Fibroblast of pulmonary artery (primary cell): Measurements from ENCODE around the gene COMT.

Experiments used
- DNase-seq: peaks from one replicate; pipeline ENCODE4 v3.0.0-alpha.2; 2010; ENCODE audit warnings: low read depth
- H3K4me3 ChIP-seq: replicated peaks from 2 replicates; pipeline ENCODE4 v1.5.1; 2011; ENCODE audit warnings: low read depth, mild to moderate bottlenecking, control low read depth, low read length, moderate library complexity
- TF ChIP-seq, protein P1 (sequence below): IDR thresholded peaks from 2 replicates; pipeline ENCODE4 v1.5.1; 2011; ENCODE audit warnings: mild to moderate bottlenecking, control low read depth, low read length, inconsistent platforms; ENCODE audit errors: missing control alignments

Gene COMT

DNA sequence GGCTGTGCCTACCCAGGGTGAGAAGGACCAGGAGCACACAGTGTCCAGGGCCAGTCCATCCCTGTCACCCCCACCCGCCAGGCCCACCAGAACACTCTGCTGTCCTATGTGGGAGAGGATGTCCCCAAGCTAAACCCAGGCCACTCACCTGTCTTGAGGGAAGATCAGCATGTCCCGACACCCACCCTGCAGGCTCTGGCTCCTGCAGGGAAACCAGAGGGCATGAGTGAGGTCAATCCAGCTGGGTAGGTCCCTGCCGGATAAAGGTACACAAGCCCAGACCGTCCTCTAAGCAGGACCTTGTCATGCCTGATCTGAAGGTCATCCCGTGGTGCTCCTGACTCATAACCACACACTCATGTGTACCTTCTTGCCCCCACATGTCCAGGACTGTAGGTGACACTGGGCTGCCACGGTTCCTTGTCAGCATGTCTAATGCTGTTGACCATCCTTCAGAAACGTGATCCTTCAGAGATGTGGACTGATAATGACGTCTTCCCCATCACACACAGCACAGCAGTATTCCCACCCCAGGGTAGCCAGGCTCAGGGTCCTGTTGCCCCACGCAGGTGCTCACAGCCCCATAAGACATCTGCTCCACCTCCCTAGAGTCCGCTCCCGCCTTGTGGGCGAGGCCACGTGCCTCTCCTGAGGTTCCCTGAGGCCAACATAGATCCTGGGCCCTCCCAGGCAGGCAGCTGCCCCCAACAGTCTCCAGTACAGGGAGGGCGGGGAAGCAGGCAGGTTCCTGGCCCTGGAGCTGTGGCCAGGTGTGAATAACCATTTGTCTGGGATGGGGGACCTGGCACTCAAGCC, 68.9 kb downstream of the COMT start:
- TF ChIP-seq, protein P1, sequence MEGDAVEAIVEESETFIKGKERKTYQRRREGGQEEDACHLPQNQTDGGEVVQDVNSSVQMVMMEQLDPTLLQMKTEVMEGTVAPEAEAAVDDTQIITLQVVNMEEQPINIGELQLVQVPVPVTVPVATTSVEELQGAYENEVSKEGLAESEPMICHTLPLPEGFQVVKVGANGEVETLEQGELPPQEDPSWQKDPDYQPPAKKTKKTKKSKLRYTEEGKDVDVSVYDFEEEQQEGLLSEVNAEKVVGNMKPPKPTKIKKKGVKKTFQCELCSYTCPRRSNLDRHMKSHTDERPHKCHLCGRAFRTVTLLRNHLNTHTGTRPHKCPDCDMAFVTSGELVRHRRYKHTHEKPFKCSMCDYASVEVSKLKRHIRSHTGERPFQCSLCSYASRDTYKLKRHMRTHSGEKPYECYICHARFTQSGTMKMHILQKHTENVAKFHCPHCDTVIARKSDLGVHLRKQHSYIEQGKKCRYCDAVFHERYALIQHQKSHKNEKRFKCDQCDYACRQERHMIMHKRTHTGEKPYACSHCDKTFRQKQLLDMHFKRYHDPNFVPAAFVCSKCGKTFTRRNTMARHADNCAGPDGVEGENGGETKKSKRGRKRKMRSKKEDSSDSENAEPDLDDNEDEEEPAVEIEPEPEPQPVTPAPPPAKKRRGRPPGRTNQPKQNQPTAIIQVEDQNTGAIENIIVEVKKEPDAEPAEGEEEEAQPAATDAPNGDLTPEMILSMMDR = no peak
- DNase-seq = no peak
- H3K4me3 ChIP-seq = no peak overlapping the region

DNA sequence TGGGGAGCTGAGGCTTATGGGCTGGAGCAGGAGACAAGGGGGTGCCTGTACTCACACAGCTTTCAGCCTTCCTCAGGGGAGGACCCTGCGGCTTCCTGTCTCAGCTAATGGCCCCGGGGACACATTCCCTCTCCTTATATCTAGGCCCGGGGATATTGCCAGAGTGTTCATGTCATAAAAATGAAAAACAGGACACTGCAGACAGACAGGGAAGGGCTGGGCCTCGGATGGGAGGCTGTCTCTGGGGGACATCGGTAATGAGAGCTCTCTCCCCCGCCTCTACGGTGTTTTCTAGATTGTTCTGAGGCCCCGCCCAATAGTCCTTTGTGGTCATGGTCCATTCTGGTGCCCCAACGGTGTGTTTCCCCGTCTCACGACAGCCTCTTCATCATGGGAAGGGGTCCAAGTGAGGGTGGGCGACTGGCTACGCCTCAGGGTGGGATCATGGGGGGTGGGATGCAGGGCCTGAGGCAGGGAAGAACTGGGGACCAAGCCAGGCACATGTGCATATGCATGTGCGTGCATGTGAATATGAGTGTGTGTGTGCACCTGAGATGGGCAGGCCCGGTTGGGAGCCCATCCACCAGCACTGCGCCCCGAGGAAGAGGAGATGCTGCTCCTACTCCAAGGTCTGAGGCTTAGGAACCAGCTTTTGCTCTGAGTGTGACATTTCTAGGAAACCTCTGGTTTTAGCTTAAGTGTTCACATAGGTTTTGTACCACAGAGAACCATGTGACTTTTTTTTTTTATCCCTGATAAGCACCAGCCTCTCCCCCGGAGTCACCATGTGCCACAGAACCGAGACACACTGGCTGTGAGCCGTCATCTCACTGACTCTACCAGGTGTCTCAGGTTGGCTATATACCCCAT, 69.8 kb downstream of the COMT start:
- TF ChIP-seq, protein P1 = no peak
- DNase-seq = no peak
- no peak overlapping the region for H3K4me3 ChIP-seq

DNA sequence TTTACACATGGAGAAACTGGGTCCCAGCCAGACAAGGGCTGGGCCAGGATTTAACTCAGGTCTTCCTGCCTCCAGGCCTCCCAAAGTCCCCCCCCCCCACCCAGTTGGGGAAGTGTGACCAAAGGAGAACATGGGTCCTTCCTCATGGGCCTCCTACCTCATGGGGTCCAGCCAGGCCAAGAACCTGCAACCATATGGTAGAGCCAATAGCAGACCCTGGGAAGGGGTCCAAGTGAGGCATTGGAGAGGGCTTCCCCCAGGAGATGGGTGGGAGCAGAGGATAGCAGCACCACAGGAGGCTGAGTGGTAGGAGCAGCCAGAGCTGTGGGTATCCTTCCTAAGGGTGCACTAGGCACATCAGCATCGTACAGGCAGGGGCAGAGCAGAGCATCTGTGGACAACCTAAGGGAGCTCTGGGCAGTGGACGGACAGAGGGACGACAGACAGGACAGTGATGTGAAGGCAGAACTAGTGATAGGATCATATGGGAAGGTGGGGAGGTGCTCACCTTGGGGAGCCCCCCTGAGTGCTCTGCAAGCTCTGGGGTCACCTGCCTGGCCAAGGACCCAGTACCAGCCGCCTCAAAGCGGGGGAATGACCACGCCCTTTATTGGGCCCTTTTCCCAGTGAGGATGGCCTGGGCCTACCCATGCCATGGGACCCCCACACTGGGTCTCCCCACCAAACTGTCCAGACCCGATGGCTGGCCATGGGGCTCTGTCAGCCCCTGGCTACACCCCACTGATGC, 70.6 kb downstream of the COMT start:
- H3K4me3 ChIP-seq = no peak overlapping the region
- TF ChIP-seq, protein P1 = no peak
- no peak for DNase-seq

GRCh38 chr22:20012741-20013331, 71.3 kb downstream of the COMT start:
- TF ChIP-seq, protein P1 = no peak
- H3K4me3 ChIP-seq = no peak overlapping the region
- no peak for DNase-seq

DNA sequence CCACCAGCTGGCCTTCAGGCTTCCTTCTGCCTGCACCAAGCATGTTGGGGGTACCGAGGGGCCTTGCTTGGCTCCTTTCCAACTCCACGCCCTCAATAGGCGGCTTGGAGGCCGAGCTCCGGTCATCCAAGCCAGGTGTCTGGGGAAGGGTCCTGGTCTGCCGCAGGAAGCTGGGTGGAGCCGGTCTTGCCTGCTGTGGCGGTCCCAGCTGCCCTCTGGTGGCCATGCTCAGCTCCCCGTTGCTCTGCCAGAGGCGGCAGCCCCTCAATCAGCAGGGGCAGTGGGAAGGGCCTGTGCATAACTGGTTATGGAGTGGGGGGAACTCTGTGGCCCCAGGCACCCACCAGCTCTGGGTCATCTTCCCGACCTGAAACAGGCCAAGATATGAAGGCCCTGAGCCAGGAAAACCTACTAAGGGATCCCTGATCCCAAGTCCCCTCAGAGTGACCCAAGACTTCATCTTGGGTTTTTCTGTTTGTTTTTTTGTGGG, 71.9 kb downstream of the COMT start:
- DNase-seq = peak; percentile 53
- H3K4me3 ChIP-seq = no peak overlapping the region
- TF ChIP-seq, protein P1 = peak; percentile 77

GRCh38 chr22:20014526-20015186, 73.1 kb downstream of the COMT start:
- H3K4me3 ChIP-seq = no peak overlapping the region
- TF ChIP-seq, protein P1 = no peak
- no peak for DNase-seq
